Choroid plexus epithelial cell (primary cell): ENCODE measurements around the gene ITPKB.
A peak's percentile ranks its signal among the peaks of the same experiment; 100 is the strongest.
"Not testable (repeated sequence)": the region's sequence is repeated elsewhere in the genome, so short reads cannot be mapped to it uniquely, and the experiment has no call there.

Experiments used
- DNase-seq: peaks from one replicate; pipeline ENCODE4 v3.0.0-alpha.2; 2010; ENCODE audit warnings: low read depth
- H3K4me3 ChIP-seq: 2 replicates; pipeline ENCODE4 v1.5.1; 2011; ENCODE audit warnings: low read depth, mild to moderate bottlenecking, control low read depth, low read length, moderate library complexity
- CTCF ChIP-seq: conservative IDR thresholded peaks from 2 replicates; pipeline ENCODE4 v1.5.1; 2011; ENCODE audit warnings: low read depth, mild to moderate bottlenecking, control low read depth, inconsistent platforms, low read length, moderate library complexity

ITPKB gene

GRCh38 chr1:226722901-226723656 is 16.0 kb downstream of the ITPKB start:
- H3K4me3 ChIP-seq: no peak overlapping the region
- no peak for DNase-seq
- no peak for TF ChIP-seq CTCF

GRCh38 chr1:226722240-226722900 is 16.7 kb downstream of the ITPKB start:
- no peak overlapping the region for H3K4me3 ChIP-seq
- no peak for DNase-seq
- TF ChIP-seq CTCF: no peak

- not testable (repeated sequence) for H3K4me3 ChIP-seq, DNase-seq
Measured at GRCh38 chr1:226720574-226720973, 18.5 kb downstream of the ITPKB start.

GRCh38 chr1:226719596-226720387 is 19.3 kb downstream of the ITPKB start:
- no peak for DNase-seq
- no peak overlapping the region for H3K4me3 ChIP-seq
- no peak for TF ChIP-seq CTCF

GRCh38 chr1:226717256-226717909 is 21.7 kb downstream of the ITPKB start:
- no peak for DNase-seq
- TF ChIP-seq CTCF: no peak
- H3K4me3 ChIP-seq: no peak overlapping the region

GRCh38 chr1:226716577-226716976 is 22.5 kb downstream of the ITPKB start:
- no peak overlapping the region for H3K4me3 ChIP-seq
- DNase-seq: no peak
- TF ChIP-seq CTCF: no peak

GRCh38 chr1:226714148-226714547 is 24.9 kb downstream of the ITPKB start:
- peak; percentile 46 for DNase-seq
- no peak for TF ChIP-seq CTCF

More at GRCh38 chr1:226714148-226714547, 24.9 kb downstream of the ITPKB start:
- H3K4me3 ChIP-seq: no peak overlapping the region
